ENCODE results near the gene RBM4. TPM values are rescaled to one million over a fixed set of nuclear protein-coding genes. Genes with fewer than 3 reads are reported as not detected.

The RBM4 gene
- total RNA-seq, 4 donors from 2014 or later = 32.4 to 146 (median 94.8) TPM

DNA sequence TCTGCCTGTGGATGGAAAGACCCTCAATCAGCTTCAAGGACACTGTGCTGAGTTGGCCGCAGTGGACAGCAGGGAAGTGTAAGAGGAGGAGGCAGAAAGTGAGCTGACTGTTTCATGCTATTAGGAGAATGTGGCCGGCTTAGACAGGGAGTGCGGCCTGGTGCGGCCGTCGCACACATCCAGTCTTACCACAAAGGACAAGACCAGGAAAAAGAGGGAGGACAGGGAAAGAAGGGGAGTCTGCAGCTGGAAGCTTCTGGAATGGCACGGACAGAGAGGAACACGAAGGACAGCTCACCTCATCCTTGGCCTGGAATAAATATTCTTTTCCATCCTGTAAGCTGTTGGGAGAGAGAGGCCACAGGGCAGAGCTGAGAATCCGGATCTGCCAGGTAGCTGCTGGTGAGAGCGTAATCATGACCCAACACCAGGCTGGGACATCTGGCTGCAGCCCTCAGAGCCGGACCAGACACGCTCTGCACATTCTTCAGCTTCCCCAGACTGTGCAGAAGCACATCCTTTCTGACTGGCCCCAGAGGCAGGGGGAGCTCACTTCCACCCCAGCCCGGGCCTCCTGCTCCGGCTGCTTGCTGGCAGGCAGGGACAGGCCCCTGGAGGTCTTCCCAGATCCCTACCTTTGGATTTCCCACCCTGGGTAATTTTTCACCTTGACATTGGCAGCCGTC lies 47.7 kb downstream of the RBM4 start:
- no peak for DNase-seq
- H3K9me3 ChIP-seq = no peaks in the 10 kb centered on the region
- intact Hi-C loops (cut with DNase I; ENCODE audit: low total_unique reads) = loop anchor here (10.0 kb wide), 1 partner anchor 271 kb away; no protein-coding TSS in a partner anchor
- H3K4me3 ChIP-seq = no peak overlapping the region
- no peaks in the 10 kb centered on the region for H3K36me3 ChIP-seq
- no peaks in the 10 kb centered on the region for H3K4me1 ChIP-seq
- TF ChIP-seq, protein P1, sequence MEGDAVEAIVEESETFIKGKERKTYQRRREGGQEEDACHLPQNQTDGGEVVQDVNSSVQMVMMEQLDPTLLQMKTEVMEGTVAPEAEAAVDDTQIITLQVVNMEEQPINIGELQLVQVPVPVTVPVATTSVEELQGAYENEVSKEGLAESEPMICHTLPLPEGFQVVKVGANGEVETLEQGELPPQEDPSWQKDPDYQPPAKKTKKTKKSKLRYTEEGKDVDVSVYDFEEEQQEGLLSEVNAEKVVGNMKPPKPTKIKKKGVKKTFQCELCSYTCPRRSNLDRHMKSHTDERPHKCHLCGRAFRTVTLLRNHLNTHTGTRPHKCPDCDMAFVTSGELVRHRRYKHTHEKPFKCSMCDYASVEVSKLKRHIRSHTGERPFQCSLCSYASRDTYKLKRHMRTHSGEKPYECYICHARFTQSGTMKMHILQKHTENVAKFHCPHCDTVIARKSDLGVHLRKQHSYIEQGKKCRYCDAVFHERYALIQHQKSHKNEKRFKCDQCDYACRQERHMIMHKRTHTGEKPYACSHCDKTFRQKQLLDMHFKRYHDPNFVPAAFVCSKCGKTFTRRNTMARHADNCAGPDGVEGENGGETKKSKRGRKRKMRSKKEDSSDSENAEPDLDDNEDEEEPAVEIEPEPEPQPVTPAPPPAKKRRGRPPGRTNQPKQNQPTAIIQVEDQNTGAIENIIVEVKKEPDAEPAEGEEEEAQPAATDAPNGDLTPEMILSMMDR (IDR thresholded peaks at IDR 0.05) = no peak
- TF ChIP-seq POLR2A (IDR thresholded peaks at IDR 0.05) = no peak
- H3K27ac ChIP-seq = no peak overlapping the region
- no peaks in the 10 kb centered on the region for H3K27me3 ChIP-seq

DNA sequence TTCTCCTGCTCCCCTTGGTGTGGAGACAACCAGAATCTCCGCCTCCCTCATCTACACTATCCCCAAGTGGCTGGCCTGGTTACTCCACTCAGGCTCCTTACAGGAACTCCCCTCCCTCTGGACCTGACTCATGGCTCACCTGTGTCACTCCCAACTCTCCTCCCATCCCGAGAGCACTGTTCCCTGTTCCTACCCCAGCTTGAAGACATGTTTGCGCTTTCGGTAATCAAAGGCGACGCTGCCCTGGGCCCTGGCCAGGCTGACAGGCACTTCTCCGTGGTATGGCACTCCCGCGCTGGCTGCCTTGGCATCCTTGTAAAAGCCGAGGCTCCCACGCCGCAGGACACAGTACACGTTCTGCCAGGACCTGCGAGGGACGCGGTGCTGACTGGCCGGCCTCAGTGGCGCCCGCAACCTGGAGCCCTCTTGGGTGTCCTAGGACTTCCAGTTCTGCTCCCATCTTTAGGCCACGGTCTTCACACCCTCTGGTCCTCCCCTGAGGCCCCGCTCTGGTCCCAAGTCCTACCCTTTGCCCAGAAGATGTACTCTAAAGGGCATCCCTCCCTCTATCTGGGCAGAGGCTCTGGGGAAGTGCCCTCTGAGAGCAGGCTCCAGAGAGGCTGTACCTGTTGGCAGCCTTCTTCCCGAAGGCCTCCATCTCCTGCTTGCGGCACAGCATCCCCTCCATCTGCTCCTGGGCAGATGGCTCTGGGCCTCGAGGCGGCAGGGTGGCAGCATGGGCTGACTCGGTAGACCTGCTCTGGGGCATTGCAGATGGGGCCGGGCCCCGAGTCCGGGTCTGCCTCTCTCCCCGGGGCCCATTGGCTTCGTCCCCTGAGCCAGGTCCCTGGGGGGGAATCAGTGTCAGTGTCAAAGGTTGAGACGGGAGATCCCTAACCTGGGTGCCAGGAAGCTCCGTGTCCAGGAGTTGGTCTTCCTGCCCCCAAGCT lies 48.6 kb downstream of the RBM4 start:
- DNase-seq = no peak
- intact Hi-C loops (cut with DNase I; ENCODE audit: low total_unique reads) = loop anchor here (10.0 kb wide), 1 partner anchor 272 kb away; no protein-coding TSS in a partner anchor
- H3K27me3 ChIP-seq = no peaks in the 10 kb centered on the region

DNA sequence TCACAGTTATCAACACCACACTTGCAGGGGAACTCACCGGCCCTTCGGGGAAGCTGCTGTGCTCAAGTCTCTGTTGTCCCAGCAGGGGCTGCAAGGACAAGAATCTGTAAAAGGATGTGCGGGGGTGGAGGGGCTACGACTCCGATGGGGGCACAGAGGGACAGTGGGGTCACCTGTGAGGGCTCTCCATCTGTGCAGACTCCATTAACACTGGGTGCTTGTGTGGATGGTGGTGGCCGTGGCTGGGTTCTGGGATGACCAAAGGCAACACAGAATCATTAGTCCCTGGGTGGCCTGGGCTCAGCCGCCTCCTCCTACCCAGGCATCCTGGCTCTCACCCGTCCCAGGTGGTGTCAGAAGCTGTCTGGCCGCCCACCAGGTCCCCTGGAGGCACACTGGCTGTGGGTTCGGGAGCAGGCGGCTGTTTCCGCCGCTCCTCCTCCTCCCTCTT lies 49.4 kb downstream of the RBM4 start:
- H3K4me3 ChIP-seq = no peak overlapping the region
- H3K27me3 ChIP-seq = no peaks in the 10 kb centered on the region
- no peaks in the 10 kb centered on the region for H3K4me1 ChIP-seq
- no peak for DNase-seq
- TF ChIP-seq, protein P1 (IDR thresholded peaks at IDR 0.05) = no peak
- intact Hi-C loops (cut with DNase I; ENCODE audit: low total_unique reads) = loop anchor here (10.0 kb wide), 1 partner anchor 273 kb away; no protein-coding TSS in a partner anchor
- H3K9me3 ChIP-seq = no peaks in the 10 kb centered on the region
- no peaks in the 10 kb centered on the region for H3K36me3 ChIP-seq
- H3K27ac ChIP-seq = no peak overlapping the region

More for the DNA sequence above, 48.6 kb downstream of the RBM4 start:
- TF ChIP-seq POLR2A (IDR thresholded peaks at IDR 0.05) = no peak
- TF ChIP-seq, protein P1 (IDR thresholded peaks at IDR 0.05) = no peak
- Histone ChIP-seq H3K36me3 (no peaks in the 10 kb centered on the region), H3K9me3 (no peaks in the 10 kb centered on the region), H3K4me1 (no peaks in the 10 kb centered on the region), H3K27ac (no peak overlapping the region), H3K4me3 (no peak overlapping the region)

DNA sequence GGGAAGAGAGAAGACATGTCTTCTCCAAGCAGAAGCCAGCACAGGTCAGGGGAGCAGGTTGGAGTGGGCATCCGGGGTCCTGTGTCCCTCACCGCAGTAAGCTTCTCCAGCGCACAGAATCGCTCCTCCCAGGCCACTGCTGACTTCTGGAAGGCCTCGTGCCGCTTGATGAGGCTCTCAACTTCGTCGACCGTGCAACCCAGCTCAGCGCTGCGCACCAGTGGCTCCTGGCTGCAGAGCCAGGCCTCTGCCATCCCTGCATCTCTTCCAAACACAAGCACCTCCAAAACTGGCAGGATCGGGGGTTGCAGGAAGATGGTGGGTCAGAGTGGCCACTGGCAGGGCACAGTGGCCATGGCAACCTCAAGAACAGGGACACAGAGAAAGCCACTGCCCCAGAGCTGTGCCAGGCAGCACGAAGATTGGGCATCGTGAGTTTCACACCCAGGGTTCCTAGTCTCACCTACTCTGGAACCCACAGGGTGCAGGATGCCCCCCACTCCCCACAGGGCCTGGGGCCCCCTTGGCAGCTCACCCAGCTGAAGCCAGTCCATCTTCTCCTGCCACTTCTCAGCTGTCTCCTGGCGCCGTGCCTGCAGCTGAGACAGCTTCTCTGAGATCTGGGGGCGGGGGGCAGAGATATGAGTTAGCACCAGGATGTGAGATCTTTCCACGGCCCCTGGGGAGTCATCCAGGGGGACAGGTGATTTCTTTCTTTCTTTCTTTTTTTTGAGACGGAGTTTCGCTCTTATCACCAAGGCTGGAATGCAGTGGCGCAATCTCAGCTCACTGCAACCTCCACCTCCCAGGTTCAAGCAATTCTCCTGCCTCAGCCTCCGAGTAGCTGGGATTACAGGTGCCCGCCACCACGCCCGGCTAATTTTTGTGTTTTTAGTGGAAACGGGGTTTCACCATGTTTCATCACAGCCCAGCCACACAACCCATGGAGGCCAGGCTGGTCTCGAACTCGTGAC lies 50.3 kb downstream of the RBM4 start:
- intact Hi-C loops (cut with DNase I; ENCODE audit: low total_unique reads) = loop anchor here (10.0 kb wide), 1 partner anchor 274 kb away; no protein-coding TSS in a partner anchor
- H3K4me3 ChIP-seq = no peak overlapping the region
- H3K27ac ChIP-seq = no peak overlapping the region
- no peaks in the 10 kb centered on the region for H3K36me3 ChIP-seq
- no peak for DNase-seq
- no peaks in the 10 kb centered on the region for H3K9me3 ChIP-seq
- H3K27me3 ChIP-seq = no peaks in the 10 kb centered on the region
- H3K4me1 ChIP-seq = no peaks in the 10 kb centered on the region
- TF ChIP-seq, protein P1 (IDR thresholded peaks at IDR 0.05) = no peak
- TF ChIP-seq POLR2A (IDR thresholded peaks at IDR 0.05) = no peak
